ENCODE results near the gene TXNRD2.
"Not testable (repeated sequence)": the region's sequence is repeated elsewhere in the genome, so short reads cannot be mapped to it uniquely, and the experiment has no call there.

TXNRD2 gene

DNA sequence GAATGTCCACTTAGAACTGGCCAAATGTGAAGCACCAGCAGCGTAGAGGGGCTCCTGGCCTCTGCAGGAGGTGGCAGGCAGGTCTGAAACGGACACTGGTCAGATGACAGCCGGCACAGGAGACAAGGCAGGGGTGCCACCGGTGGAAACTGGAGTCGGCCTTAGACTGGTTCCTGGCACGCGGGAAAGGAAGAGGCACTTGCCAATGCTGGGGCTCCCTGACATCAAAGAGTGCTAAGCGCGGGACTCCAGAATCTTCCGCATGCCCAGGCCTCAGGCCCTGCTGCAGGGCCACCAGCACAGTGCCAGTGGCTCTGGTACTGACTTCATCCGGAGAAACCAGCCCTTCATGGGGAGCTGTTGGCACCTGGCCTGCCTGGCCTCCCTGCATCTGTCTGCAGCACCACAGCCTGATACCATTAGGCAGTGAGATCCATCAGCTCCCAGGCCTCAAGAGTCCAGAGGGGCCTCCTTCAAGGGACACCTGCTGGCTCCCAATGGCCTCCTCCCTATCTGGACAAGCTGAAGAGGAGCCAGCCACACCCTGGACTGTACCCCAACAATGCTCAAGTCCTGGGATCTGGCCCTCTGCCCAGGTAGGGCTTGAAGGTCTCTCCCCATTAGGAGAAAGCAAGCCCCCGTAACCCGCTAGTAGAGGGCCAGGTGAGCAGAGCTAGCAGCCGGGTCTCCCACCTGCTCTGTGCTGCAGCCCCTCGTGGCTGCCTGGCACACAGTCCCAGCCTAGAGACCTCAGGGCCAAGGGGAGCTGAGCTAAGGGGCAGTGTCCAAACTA, 57.3 kb downstream of the TXNRD2 start:
- FAIRE-seq: no peak
- TF ChIP-seq, protein P1, sequence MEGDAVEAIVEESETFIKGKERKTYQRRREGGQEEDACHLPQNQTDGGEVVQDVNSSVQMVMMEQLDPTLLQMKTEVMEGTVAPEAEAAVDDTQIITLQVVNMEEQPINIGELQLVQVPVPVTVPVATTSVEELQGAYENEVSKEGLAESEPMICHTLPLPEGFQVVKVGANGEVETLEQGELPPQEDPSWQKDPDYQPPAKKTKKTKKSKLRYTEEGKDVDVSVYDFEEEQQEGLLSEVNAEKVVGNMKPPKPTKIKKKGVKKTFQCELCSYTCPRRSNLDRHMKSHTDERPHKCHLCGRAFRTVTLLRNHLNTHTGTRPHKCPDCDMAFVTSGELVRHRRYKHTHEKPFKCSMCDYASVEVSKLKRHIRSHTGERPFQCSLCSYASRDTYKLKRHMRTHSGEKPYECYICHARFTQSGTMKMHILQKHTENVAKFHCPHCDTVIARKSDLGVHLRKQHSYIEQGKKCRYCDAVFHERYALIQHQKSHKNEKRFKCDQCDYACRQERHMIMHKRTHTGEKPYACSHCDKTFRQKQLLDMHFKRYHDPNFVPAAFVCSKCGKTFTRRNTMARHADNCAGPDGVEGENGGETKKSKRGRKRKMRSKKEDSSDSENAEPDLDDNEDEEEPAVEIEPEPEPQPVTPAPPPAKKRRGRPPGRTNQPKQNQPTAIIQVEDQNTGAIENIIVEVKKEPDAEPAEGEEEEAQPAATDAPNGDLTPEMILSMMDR (IDR thresholded peaks at IDR 0.05; ENCODE audit: insufficient read depth, missing control alignments): no peak
- DNase-seq (ENCODE audit: insufficient read length, low spot score): no peak

DNA sequence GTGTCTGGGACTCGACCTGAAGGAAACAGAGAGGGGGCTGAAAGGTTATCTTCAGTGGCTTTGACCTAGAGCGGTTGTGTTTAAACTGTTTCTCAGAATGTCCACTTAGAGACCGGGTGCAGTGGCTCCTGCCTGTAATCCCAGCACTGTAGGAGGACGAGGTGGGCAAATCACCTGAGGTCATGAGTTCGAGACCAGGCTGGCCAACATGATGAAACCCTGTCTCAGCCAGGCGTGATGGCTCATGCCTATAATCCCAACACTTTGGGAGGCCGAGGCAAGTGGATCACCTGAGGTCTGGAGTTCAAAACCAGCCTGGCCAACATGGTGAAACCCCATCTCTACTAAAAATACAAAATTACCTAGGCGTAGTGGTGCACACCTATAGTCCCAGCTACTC, 58.2 kb downstream of the TXNRD2 start:
- DNase-seq (ENCODE audit: insufficient read length, low spot score); FAIRE-seq: not testable (repeated sequence)

GRCh38 chr22:19882446-19883381, 58.9 kb downstream of the TXNRD2 start:
- TF ChIP-seq, protein P1 (IDR thresholded peaks at IDR 0.05; ENCODE audit: insufficient read depth, missing control alignments): no peak
- no peak for DNase-seq (ENCODE audit: insufficient read length, low spot score)
- no peak for FAIRE-seq

DNA sequence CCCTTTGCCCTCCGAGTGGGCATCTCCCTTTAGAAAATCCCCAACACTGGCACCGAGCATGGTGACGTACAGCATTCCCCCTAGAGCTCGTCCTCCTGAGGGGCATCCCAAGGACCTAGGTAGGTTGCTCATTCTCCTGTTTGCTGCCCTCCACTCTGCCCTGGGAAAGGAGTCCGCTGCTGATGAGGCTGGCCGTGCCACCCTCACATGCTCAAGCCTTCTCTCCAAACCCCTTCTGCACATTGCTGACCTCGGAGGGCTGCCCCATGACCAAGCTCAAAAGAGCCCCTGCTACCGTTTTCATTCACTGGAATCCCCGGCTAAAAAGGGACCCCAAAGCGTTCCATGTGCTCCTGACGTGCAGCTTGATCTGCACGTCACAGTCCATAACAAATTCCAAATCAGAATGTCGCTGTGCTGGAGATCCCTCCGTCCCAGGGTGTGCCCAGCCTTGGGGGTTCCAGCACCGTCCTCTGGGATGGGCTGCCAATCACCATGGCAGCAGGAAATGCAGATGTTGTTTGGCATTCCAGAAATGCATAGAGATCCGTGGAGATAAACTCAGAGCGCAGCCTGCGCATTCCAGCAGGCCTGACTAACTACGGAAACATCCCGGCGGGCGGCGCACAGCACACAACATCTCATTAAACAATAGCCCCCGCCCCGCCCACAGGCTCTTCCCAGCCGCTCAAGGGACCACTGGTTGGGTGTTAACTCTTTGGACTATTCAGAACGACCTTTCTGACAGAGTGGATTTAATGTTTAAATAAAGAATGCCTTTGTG, 60.6 kb downstream of the TXNRD2 start:
- FAIRE-seq (no peak), DNase-seq (ENCODE audit: insufficient read length, low spot score) (no peak)
- TF ChIP-seq, protein P1 (IDR thresholded peaks at IDR 0.05; ENCODE audit: insufficient read depth, missing control alignments): no peak

- DNase-seq (ENCODE audit: insufficient read length, low spot score) (peak; percentile 21), FAIRE-seq (no peak)
- TF ChIP-seq, protein P1 (IDR thresholded peaks at IDR 0.05; ENCODE audit: insufficient read depth, missing control alignments): no peak
These were observed 61.4 kb downstream of the TXNRD2 start for GRCh38 chr22:19879992-19880785.

GRCh38 chr22:19879643-19879991, 62.0 kb downstream of the TXNRD2 start:
- no peak for DNase-seq (ENCODE audit: insufficient read length, low spot score)
- TF ChIP-seq, protein P1 (IDR thresholded peaks at IDR 0.05; ENCODE audit: insufficient read depth, missing control alignments): no peak
- FAIRE-seq: no peak

DNA sequence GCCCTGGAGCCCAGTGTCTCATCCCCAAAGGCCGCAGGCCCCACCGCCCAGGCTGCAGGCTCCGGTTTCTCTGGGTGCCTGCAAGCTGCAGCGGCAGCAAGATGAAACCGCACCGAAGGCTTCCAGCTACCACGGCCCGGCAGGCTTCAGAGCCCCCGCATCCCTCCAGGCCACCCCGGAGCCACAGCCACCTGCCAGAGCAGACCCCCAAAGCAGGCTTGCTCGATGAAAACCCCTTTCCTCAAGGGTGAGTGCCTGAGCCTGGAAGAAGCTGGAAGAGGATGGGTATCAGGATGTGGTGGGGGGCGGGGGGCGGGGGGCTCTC, 62.4 kb downstream of the TXNRD2 start:
- TF ChIP-seq, protein P1 (IDR thresholded peaks at IDR 0.05; ENCODE audit: insufficient read depth, missing control alignments): no peak
- FAIRE-seq (no peak), DNase-seq (ENCODE audit: insufficient read length, low spot score) (no peak)
